Stomach (tissue), 4 donors: ENCODE results near the gene GABRG3.

ENCODE experiments used
- CTCF ChIP-seq, 7 experiments: fragments of 450-650 bp in 4 of 7; fragments of 200-600 bp in 3 of 7; sonication (generic) in 3 of 7; IDR thresholded peaks; one replicate each; pipeline ENCODE4 v1.5.1; 2016 to 2019; ENCODE audit warnings: antibody characterized with exemption in 7 of 7, control low read depth in 2 of 7, mild to moderate bottlenecking in 1 of 7
- EP300 ChIP-seq: sonication (generic); formaldehyde crosslinking; IDR thresholded peaks from one replicate; pipeline ENCODE4 v1.6.1; 2017; ENCODE audit warnings: antibody characterized with exemption
- POLR2A ChIP-seq, 4 donors: fragments of 450-650 bp; IDR thresholded peaks; one replicate each; pipeline ENCODE4 v1.6.1; 2016; ENCODE audit warnings: antibody characterized with exemption in 4 of 4, control low read depth in 2 of 4, mild to moderate bottlenecking in 1 of 4, moderate library complexity in 1 of 4
- POLR2AphosphoS5 ChIP-seq, 3 donors: sonication (generic); formaldehyde crosslinking; IDR thresholded peaks; one replicate each; pipeline ENCODE4 v1.6.1; 2016; ENCODE audit warnings: antibody characterized with exemption in 3 of 3

- TF ChIP-seq POLR2A (IDR thresholded peaks at IDR 0.05) (no peak), CTCF (IDR thresholded peaks at IDR 0.05) (no peak), POLR2AphosphoS5 (IDR thresholded peaks at IDR 0.05) (no peak), EP300 (no peak)
Measured at GRCh38 chr15:27570746-27571145, 599.8 kb downstream of the GABRG3 start.
